Loucy (cell line): ENCODE data around the gene ZNF28.
"Not testable (repeated sequence)": the region's sequence is repeated elsewhere in the genome, so short reads cannot be mapped to it uniquely, and the experiment has no call there.

Experiments
- H2AFZ ChIP-seq: fragments of 200-600 bp; sonication (generic); 2 replicates; pipeline ENCODE4 v1.6.0; 2016; ENCODE audit warnings: antibody characterized with exemption, mild to moderate bottlenecking, low read length, moderate library complexity
- H3F3A ChIP-seq: fragments of 200-600 bp; 2 replicates; pipeline ENCODE4 v1.6.0; 2016; ENCODE audit warnings: antibody characterized with exemption, low read depth, mild to moderate bottlenecking
- H3K27me3 ChIP-seq: fragments of 200-600 bp; sonication (generic); 2 replicates; pipeline ENCODE4 v1.6.1; 2014; ENCODE audit warnings: low read length, mild to moderate bottlenecking; ENCODE audit not compliant: insufficient read depth, poor library complexity, severe bottlenecking
- H3K36me3 ChIP-seq: fragments of 200-600 bp; sonication (generic); 2 replicates; pipeline ENCODE4 v1.6.1; 2016; ENCODE audit warnings: low read length; ENCODE audit not compliant: insufficient read depth
- H3K4me1 ChIP-seq: fragments of 200-600 bp; sonication (generic); 2 replicates; pipeline ENCODE4 v1.5.1; 2014; ENCODE audit warnings: low read length, mild to moderate bottlenecking; ENCODE audit not compliant: insufficient read depth, poor library complexity, severe bottlenecking
- H3K4me2 ChIP-seq: fragments of 200-600 bp; sonication (generic); 2 replicates; pipeline ENCODE4 v1.6.0; 2014; ENCODE audit warnings: antibody characterized with exemption, low read length, low read depth, mild to moderate bottlenecking; ENCODE audit not compliant: poor library complexity, severe bottlenecking
- H3K4me3 ChIP-seq: fragments of 200-600 bp; sonication (generic); 2 replicates; pipeline ENCODE4 v1.5.1; 2014; ENCODE audit warnings: low read length, mild to moderate bottlenecking, mixed read lengths; ENCODE audit not compliant: poor library complexity, severe bottlenecking
- H3K79me2 ChIP-seq: fragments of 200-600 bp; sonication (generic); 2 replicates; pipeline ENCODE4 v1.6.1; 2014; ENCODE audit warnings: low read length; ENCODE audit not compliant: insufficient read depth
- H3K9ac ChIP-seq: fragments of 200-600 bp; sonication (generic); 2 replicates; pipeline ENCODE4 v1.6.0; 2014; ENCODE audit warnings: mild to moderate bottlenecking, low read depth, low read length, moderate library complexity; ENCODE audit not compliant: poor library complexity, severe bottlenecking
- H3K9me2 ChIP-seq: fragments of 200-600 bp; sonication (generic); replicated peaks from 2 replicates; pipeline ENCODE4 v1.6.1; 2016; ENCODE audit warnings: low read depth, low read length, mixed read lengths
- H3K9me3 ChIP-seq: fragments of 200-600 bp; sonication (generic); 2 replicates; pipeline ENCODE4 v1.6.1; 2014; ENCODE audit warnings: mild to moderate bottlenecking, antibody characterized with exemption, low read length, low read depth; ENCODE audit not compliant: insufficient read depth
- H4K20me1 ChIP-seq: fragments of 200-600 bp; sonication (generic); 2 replicates; pipeline ENCODE4 v1.6.0; 2014; ENCODE audit warnings: antibody characterized with exemption, low read length, mild to moderate bottlenecking; ENCODE audit not compliant: insufficient read depth, poor library complexity, severe bottlenecking
- EZH2phosphoT487 ChIP-seq: fragments of 200-600 bp; IDR thresholded peaks from 2 replicates; pipeline ENCODE4 v1.6.1; 2018; ENCODE audit warnings: antibody characterized with exemption, mild to moderate bottlenecking, moderate library complexity, borderline replicate concordance
- TF ChIP-seq, protein P1 (sequence below): fragments of 200-600 bp; sonication (generic); conservative IDR thresholded peaks from 2 replicates; pipeline ENCODE4 v1.5.1; 2014; ENCODE audit warnings: mild to moderate bottlenecking, antibody characterized with exemption, low read length

Gene ZNF28

DNA sequence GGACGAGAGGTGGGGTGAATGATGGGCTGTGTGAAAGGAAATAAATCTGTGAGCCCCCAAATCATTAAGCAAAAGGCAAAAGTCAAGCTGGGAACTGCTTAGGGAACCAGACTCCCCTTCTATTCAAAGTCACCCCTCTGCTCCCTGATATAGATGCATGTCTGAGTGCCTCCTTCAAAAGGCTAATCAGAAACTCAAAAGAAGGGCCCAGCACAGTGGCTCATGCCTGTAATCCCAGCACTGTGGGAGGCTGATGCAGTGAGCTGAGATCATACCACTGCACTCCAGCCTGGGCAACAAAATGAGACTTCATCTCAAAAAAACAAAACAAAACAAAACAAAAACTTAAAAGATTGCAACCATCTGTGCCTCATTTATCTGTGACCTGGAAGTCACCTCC, 12.9 kb upstream of the ZNF28 start:
- H3K9me2 ChIP-seq, H3K4me2 ChIP-seq, H3F3A ChIP-seq, H3K36me3 ChIP-seq, H3K79me2 ChIP-seq, H3K27me3 ChIP-seq, H3K9ac ChIP-seq, H3K9me3 ChIP-seq, H2AFZ ChIP-seq, H3K4me3 ChIP-seq, H4K20me1 ChIP-seq: not testable (repeated sequence)
- H3K4me1 ChIP-seq: peaks cover 10% of the 10 kb centered on the region

- peak overlapping the region; percentile 30 for H3K4me3 ChIP-seq
- H3K79me2 ChIP-seq, H3K36me3 ChIP-seq, H3K27me3 ChIP-seq, H3K9me2 ChIP-seq, H2AFZ ChIP-seq, H3K9me3 ChIP-seq, H4K20me1 ChIP-seq, H3F3A ChIP-seq: not testable (repeated sequence)
- H3K4me1 ChIP-seq: peaks cover 10% of the 10 kb centered on the region
- H3K4me2 ChIP-seq: peak overlapping the region; percentile 61
- peak overlapping the region; percentile 41 for H3K9ac ChIP-seq
These were observed 12.1 kb upstream of the ZNF28 start for GRCh38 chr19:52833541-52833940.

DNA sequence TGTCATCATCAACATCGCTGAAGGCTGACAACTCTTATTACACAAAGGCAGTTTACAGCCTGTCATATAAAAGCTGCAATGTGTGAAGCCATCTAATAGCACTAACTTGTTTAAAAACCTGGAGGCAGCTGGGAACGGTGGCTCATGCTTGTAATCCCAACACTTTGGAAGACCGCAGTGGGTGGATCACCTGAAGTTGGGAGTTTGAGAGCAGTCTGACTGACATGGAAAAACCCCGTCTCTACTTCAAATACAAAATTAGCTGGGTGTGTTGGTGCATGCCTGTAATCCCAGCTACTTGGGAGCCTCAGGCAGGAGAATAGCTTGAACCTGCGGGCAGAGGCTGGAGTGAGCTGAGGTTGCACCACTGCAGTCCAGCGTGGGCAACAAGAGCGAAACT, 8.4 kb upstream of the ZNF28 start:
- H3K9me2 ChIP-seq, H4K20me1 ChIP-seq, H2AFZ ChIP-seq, H3K9me3 ChIP-seq, H3K4me3 ChIP-seq, H3K4me2 ChIP-seq, H3K27me3 ChIP-seq, H3K79me2 ChIP-seq, H3K9ac ChIP-seq, H3F3A ChIP-seq, H3K36me3 ChIP-seq: not testable (repeated sequence)
- H3K4me1 ChIP-seq: peaks cover 10% of the 10 kb centered on the region

DNA sequence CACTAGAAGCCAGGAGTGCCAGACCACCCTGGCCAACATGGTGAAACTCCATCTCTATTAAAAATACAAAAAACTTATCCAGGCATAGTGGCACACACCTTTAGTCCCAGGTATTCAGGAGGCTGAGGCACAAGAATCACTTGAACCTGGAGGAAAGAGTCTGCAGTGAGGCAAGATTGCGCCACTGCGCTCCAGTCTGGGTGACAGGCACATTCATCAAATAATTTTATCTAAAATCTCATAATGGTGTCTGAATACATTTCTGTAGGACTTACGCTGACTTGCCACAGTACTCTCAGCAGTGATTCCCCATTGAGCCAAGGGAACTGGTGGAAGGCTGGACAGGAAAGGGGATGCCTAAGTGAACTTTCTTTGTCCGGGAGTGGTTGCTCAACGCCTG, 4.3 kb upstream of the ZNF28 start:
- Histone ChIP-seq H4K20me1 (no peaks in the 10 kb centered on the region), H2AFZ (no peak overlapping the region), H3K79me2 (peaks cover 5% of the 10 kb centered on the region), H3K4me3 (no peak overlapping the region), H3K9me2 (no peaks in the 10 kb centered on the region), H3K9ac (no peak overlapping the region), H3F3A (no peaks in the 10 kb centered on the region), H3K4me1 (no peaks in the 10 kb centered on the region), H3K9me3 (no peaks in the 10 kb centered on the region), H3K4me2 (no peak overlapping the region), H3K36me3 (no peaks in the 10 kb centered on the region), H3K27me3 (no peaks in the 10 kb centered on the region)
- TF ChIP-seq, protein P1, sequence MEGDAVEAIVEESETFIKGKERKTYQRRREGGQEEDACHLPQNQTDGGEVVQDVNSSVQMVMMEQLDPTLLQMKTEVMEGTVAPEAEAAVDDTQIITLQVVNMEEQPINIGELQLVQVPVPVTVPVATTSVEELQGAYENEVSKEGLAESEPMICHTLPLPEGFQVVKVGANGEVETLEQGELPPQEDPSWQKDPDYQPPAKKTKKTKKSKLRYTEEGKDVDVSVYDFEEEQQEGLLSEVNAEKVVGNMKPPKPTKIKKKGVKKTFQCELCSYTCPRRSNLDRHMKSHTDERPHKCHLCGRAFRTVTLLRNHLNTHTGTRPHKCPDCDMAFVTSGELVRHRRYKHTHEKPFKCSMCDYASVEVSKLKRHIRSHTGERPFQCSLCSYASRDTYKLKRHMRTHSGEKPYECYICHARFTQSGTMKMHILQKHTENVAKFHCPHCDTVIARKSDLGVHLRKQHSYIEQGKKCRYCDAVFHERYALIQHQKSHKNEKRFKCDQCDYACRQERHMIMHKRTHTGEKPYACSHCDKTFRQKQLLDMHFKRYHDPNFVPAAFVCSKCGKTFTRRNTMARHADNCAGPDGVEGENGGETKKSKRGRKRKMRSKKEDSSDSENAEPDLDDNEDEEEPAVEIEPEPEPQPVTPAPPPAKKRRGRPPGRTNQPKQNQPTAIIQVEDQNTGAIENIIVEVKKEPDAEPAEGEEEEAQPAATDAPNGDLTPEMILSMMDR: no peak
- no peak for TF ChIP-seq EZH2phosphoT487

GRCh38 chr19:52823676-52824075, 2.2 kb upstream of the ZNF28 start:
- Histone ChIP-seq H3K4me1 (no peaks in the 10 kb centered on the region), H3K9me2 (no peaks in the 10 kb centered on the region), H4K20me1 (no peaks in the 10 kb centered on the region), H2AFZ (no peak overlapping the region), H3K79me2 (peaks cover 11% of the 10 kb centered on the region), H3K4me2 (no peak overlapping the region), H3K9me3 (no peaks in the 10 kb centered on the region), H3K27me3 (no peaks in the 10 kb centered on the region), H3K9ac (no peak overlapping the region), H3K4me3 (no peak overlapping the region), H3K36me3 (no peaks in the 10 kb centered on the region), H3F3A (no peaks in the 10 kb centered on the region)
- no peak for TF ChIP-seq EZH2phosphoT487
- TF ChIP-seq, protein P1: no peak

GRCh38 chr19:52820472-52821203, 795 bp downstream of the ZNF28 start:
- H3K27me3 ChIP-seq, H3K36me3 ChIP-seq, H3F3A ChIP-seq, H3K4me1 ChIP-seq, H4K20me1 ChIP-seq, H3K9me2 ChIP-seq, H3K9me3 ChIP-seq: not testable (repeated sequence)
- Histone ChIP-seq H3K4me3 (peak overlapping the region; percentile 91), H2AFZ (peak overlapping the region; percentile 84), H3K9ac (peak overlapping the region; percentile 90), H3K4me2 (peak overlapping the region; percentile 95), H3K79me2 (peaks cover 11% of the 10 kb centered on the region)
